ENCODE results near the gene ATP5PF.
"Not testable (repeated sequence)": the region's sequence is repeated elsewhere in the genome, so short reads cannot be mapped to it uniquely, and the experiment has no call there.

Gene ATP5PF

GRCh38 chr21:25714066-25714465 is 20.6 kb downstream of the ATP5PF start:
- H4K8ac ChIP-seq (ENCODE audit: low read depth, low read length); H3K4me1 ChIP-seq (ENCODE audit: control insufficient read depth in 2 of 2, insufficient read depth in 1 of 2, low read depth in 1 of 2, low read length in 2 of 2); H3K9me3 ChIP-seq (replicated peaks in 1 of 2; ENCODE audit: control insufficient read depth in 2 of 2, insufficient read depth in 1 of 2, low read depth in 1 of 2, low read length in 2 of 2); H2AFZ ChIP-seq (ENCODE audit: low read length); H2BK120ac ChIP-seq (ENCODE audit: low read depth, low read length); H3K79me1 ChIP-seq (ENCODE audit: low read depth, low read length); H3K27ac ChIP-seq (replicated peaks; ENCODE audit: low read length); H3K14ac ChIP-seq (ENCODE audit: low read length); H3K4ac ChIP-seq (ENCODE audit: low read length); H3K4me2 ChIP-seq (ENCODE audit: insufficient read depth, low read length, poor library complexity, severe bottlenecking); H2BK5ac ChIP-seq (ENCODE audit: low read length); DNase-seq (ENCODE audit: low spot score); H2BK15ac ChIP-seq (ENCODE audit: low read length); H4K91ac ChIP-seq (ENCODE audit: low read depth, low read length, poor library complexity); H3K4me3 ChIP-seq (ENCODE audit: low read length in 2 of 2); H2AK5ac ChIP-seq (ENCODE audit: low read depth, low read length); H3K9ac ChIP-seq (ENCODE audit: low read depth, low read length, poor library complexity); H3K23ac ChIP-seq (ENCODE audit: low read depth, low read length, poor library complexity); H3K18ac ChIP-seq (ENCODE audit: low read length); H2BK12ac ChIP-seq (ENCODE audit: low read length); H3K27me3 ChIP-seq (ENCODE audit: control insufficient read depth in 3 of 3, insufficient read depth in 3 of 3, low read depth in 1 of 3, low read length in 3 of 3): not testable (repeated sequence)
- no CpG with 5 or more reads among the region's 10 CpGs for WGBS, 2 donors (ENCODE audit: extremely low coverage in 2 of 2, insufficient read length in 2 of 2, insufficient replicate concordance in 1 of 2)
- peaks cover 0 to 84% of the 10 kb centered on the region in 2 donors for H3K36me3 ChIP-seq (replicated peaks in 1 of 2; ENCODE audit: control insufficient read depth in 2 of 2, insufficient read depth in 2 of 2, low read length in 2 of 2)

GRCh38 chr21:25710550-25710949 is 24.2 kb downstream of the ATP5PF start:
- DNase-seq (ENCODE audit: low spot score): no peak
- Histone ChIP-seq H4K91ac (ENCODE audit: low read depth, low read length, poor library complexity) (no peak overlapping the region), H2BK15ac (ENCODE audit: low read length) (no peak overlapping the region), H2AK5ac (ENCODE audit: low read depth, low read length) (no peak overlapping the region), H2BK5ac (ENCODE audit: low read length) (no peak overlapping the region), H2AFZ (ENCODE audit: low read length) (no peak overlapping the region), H2BK12ac (ENCODE audit: low read length) (no peak overlapping the region), H3K79me1 (ENCODE audit: low read depth, low read length) (no peaks in the 10 kb centered on the region), H3K9ac (ENCODE audit: low read depth, low read length, poor library complexity) (no peak overlapping the region), H2BK120ac (ENCODE audit: low read depth, low read length) (no peak overlapping the region), H3K18ac (ENCODE audit: low read length) (no peak overlapping the region), H4K8ac (ENCODE audit: low read depth, low read length) (no peak overlapping the region), H3K4me2 (ENCODE audit: insufficient read depth, low read length, poor library complexity, severe bottlenecking) (no peak overlapping the region), H3K4me3 (ENCODE audit: low read length in 2 of 2) (no peak overlapping the region), H3K14ac (ENCODE audit: low read length) (no peak overlapping the region), H3K36me3 (replicated peaks in 1 of 2; ENCODE audit: control insufficient read depth in 2 of 2, insufficient read depth in 2 of 2, low read length in 2 of 2) (peaks cover 0 to 91% of the 10 kb centered on the region in 2 donors), H3K27ac (replicated peaks; ENCODE audit: low read length) (no peak overlapping the region), H3K4me1 (ENCODE audit: control insufficient read depth in 2 of 2, insufficient read depth in 1 of 2, low read depth in 1 of 2, low read length in 2 of 2) (no peaks in the 10 kb centered on the region), H3K27me3 (ENCODE audit: control insufficient read depth in 3 of 3, insufficient read depth in 3 of 3, low read depth in 1 of 3, low read length in 3 of 3) (no peaks in the 10 kb centered on the region), H3K23ac (ENCODE audit: low read depth, low read length, poor library complexity) (no peak overlapping the region), H3K4ac (ENCODE audit: low read length) (no peak overlapping the region), H3K9me3 (replicated peaks in 1 of 2; ENCODE audit: control insufficient read depth in 2 of 2, insufficient read depth in 1 of 2, low read depth in 1 of 2, low read length in 2 of 2) (no peaks in the 10 kb centered on the region)
- no CpG with 5 or more reads among the region's 5 CpGs for WGBS, 2 donors (ENCODE audit: extremely low coverage in 2 of 2, insufficient read length in 2 of 2, insufficient replicate concordance in 1 of 2)

- Histone ChIP-seq H2BK12ac (ENCODE audit: low read length) (no peak overlapping the region), H2BK120ac (ENCODE audit: low read depth, low read length) (no peak overlapping the region), H3K14ac (ENCODE audit: low read length) (no peak overlapping the region), H3K36me3 (replicated peaks in 1 of 2; ENCODE audit: control insufficient read depth in 2 of 2, insufficient read depth in 2 of 2, low read length in 2 of 2) (peaks cover 0 to 90% of the 10 kb centered on the region in 2 donors), H3K4ac (ENCODE audit: low read length) (no peak overlapping the region), H2BK5ac (ENCODE audit: low read length) (no peak overlapping the region), H3K9me3 (replicated peaks in 1 of 2; ENCODE audit: control insufficient read depth in 2 of 2, insufficient read depth in 1 of 2, low read depth in 1 of 2, low read length in 2 of 2) (no peaks in the 10 kb centered on the region), H2BK15ac (ENCODE audit: low read length) (no peak overlapping the region), H3K4me1 (ENCODE audit: control insufficient read depth in 2 of 2, insufficient read depth in 1 of 2, low read depth in 1 of 2, low read length in 2 of 2) (no peaks in the 10 kb centered on the region), H3K4me3 (ENCODE audit: low read length in 2 of 2) (no peak overlapping the region), H4K91ac (ENCODE audit: low read depth, low read length, poor library complexity) (no peak overlapping the region), H2AFZ (ENCODE audit: low read length) (no peak overlapping the region), H3K4me2 (ENCODE audit: insufficient read depth, low read length, poor library complexity, severe bottlenecking) (no peak overlapping the region), H3K79me1 (ENCODE audit: low read depth, low read length) (no peaks in the 10 kb centered on the region), H3K23ac (ENCODE audit: low read depth, low read length, poor library complexity) (no peak overlapping the region), H4K8ac (ENCODE audit: low read depth, low read length) (no peak overlapping the region), H2AK5ac (ENCODE audit: low read depth, low read length) (no peak overlapping the region), H3K27me3 (ENCODE audit: control insufficient read depth in 3 of 3, insufficient read depth in 3 of 3, low read depth in 1 of 3, low read length in 3 of 3) (no peaks in the 10 kb centered on the region), H3K9ac (ENCODE audit: low read depth, low read length, poor library complexity) (no peak overlapping the region), H3K27ac (replicated peaks; ENCODE audit: low read length) (no peak overlapping the region), H3K18ac (ENCODE audit: low read length) (no peak overlapping the region)
- no peak for DNase-seq (ENCODE audit: low spot score)
- no CpG with 5 or more reads among the region's 5 CpGs for WGBS, 2 donors (ENCODE audit: extremely low coverage in 2 of 2, insufficient read length in 2 of 2, insufficient replicate concordance in 1 of 2)
Measured at GRCh38 chr21:25709684-25710265, 24.9 kb downstream of the ATP5PF start.

GRCh38 chr21:25708467-25709065 is 26.1 kb downstream of the ATP5PF start:
- Histone ChIP-seq H3K36me3 (replicated peaks in 1 of 2; ENCODE audit: control insufficient read depth in 2 of 2, insufficient read depth in 2 of 2, low read length in 2 of 2) (peaks cover 0 to 89% of the 10 kb centered on the region in 2 donors), H3K9ac (ENCODE audit: low read depth, low read length, poor library complexity) (no peak overlapping the region)
- peak; percentile 38 for DNase-seq (ENCODE audit: low spot score)

More at GRCh38 chr21:25708467-25709065, 26.1 kb downstream of the ATP5PF start:
- Histone ChIP-seq H3K23ac (ENCODE audit: low read depth, low read length, poor library complexity) (no peak overlapping the region), H2BK15ac (ENCODE audit: low read length) (no peak overlapping the region), H3K9me3 (replicated peaks in 1 of 2; ENCODE audit: control insufficient read depth in 2 of 2, insufficient read depth in 1 of 2, low read depth in 1 of 2, low read length in 2 of 2) (no peaks in the 10 kb centered on the region), H2BK12ac (ENCODE audit: low read length) (no peak overlapping the region), H3K18ac (ENCODE audit: low read length) (no peak overlapping the region), H3K79me1 (ENCODE audit: low read depth, low read length) (no peaks in the 10 kb centered on the region), H2AFZ (ENCODE audit: low read length) (no peak overlapping the region), H2AK5ac (ENCODE audit: low read depth, low read length) (no peak overlapping the region), H3K27me3 (ENCODE audit: control insufficient read depth in 3 of 3, insufficient read depth in 3 of 3, low read depth in 1 of 3, low read length in 3 of 3) (no peaks in the 10 kb centered on the region), H4K8ac (ENCODE audit: low read depth, low read length) (no peak overlapping the region), H3K4me3 (ENCODE audit: low read length in 2 of 2) (no peak overlapping the region), H2BK5ac (ENCODE audit: low read length) (no peak overlapping the region), H3K4me1 (ENCODE audit: control insufficient read depth in 2 of 2, insufficient read depth in 1 of 2, low read depth in 1 of 2, low read length in 2 of 2) (no peaks in the 10 kb centered on the region), H3K4me2 (ENCODE audit: insufficient read depth, low read length, poor library complexity, severe bottlenecking) (no peak overlapping the region), H3K27ac (replicated peaks; ENCODE audit: low read length) (no peak overlapping the region), H2BK120ac (ENCODE audit: low read depth, low read length) (no peak overlapping the region), H4K91ac (ENCODE audit: low read depth, low read length, poor library complexity) (no peak overlapping the region), H3K14ac (ENCODE audit: low read length) (no peak overlapping the region), H3K4ac (ENCODE audit: low read length) (no peak overlapping the region)
- no CpG with 5 or more reads among the region's 7 CpGs for WGBS, 2 donors (ENCODE audit: extremely low coverage in 2 of 2, insufficient read length in 2 of 2, insufficient replicate concordance in 1 of 2)

Measured in neuronal stem cell (in vitro differentiated cells).